ENCODE results near the gene ETV6.

Gene ETV6

GRCh38 chr12:11722578-11723138, 73.2 kb downstream of the ETV6 start:
- no peak for DNase-seq

- DNase-seq = no peak
These were observed 74.5 kb downstream of the ETV6 start for GRCh38 chr12:11723993-11724392.

GRCh38 chr12:11724888-11725311, 75.4 kb downstream of the ETV6 start:
- no peak for DNase-seq

GRCh38 chr12:11725686-11726085, 76.2 kb downstream of the ETV6 start:
- no peak for DNase-seq

GRCh38 chr12:11726659-11727058, 77.2 kb downstream of the ETV6 start:
- no peak for DNase-seq

GRCh38 chr12:11727133-11727664, 77.7 kb downstream of the ETV6 start:
- no peak for DNase-seq

- no peak for DNase-seq
These were observed 78.8 kb downstream of the ETV6 start for GRCh38 chr12:11728154-11728755.

- DNase-seq = no peak
These were observed 79.5 kb downstream of the ETV6 start for GRCh38 chr12:11729008-11729407.

- no peak for DNase-seq
These were observed 80.1 kb downstream of the ETV6 start for GRCh38 chr12:11729439-11730150.

GRCh38 chr12:11730299-11731041, 81.0 kb downstream of the ETV6 start:
- DNase-seq = no peak

- DNase-seq = no peak
These were observed 81.5 kb downstream of the ETV6 start for GRCh38 chr12:11731042-11731357.

- no peak for DNase-seq
These were observed 82.0 kb downstream of the ETV6 start for GRCh38 chr12:11731455-11731854.

GRCh38 chr12:11732023-11732422, 82.5 kb downstream of the ETV6 start:
- DNase-seq = no peak

GRCh38 chr12:11732715-11733114, 83.2 kb downstream of the ETV6 start:
- no peak for DNase-seq

- no peak for DNase-seq
These were observed 85.2 kb downstream of the ETV6 start for GRCh38 chr12:11734580-11735180.

- no peak for DNase-seq
These were observed 89.0 kb downstream of the ETV6 start for GRCh38 chr12:11738450-11738849.

- no peak for DNase-seq
These were observed 90.6 kb downstream of the ETV6 start for GRCh38 chr12:11739980-11740577.

GRCh38 chr12:11741434-11742092, 92.1 kb downstream of the ETV6 start:
- DNase-seq = no peak

- DNase-seq = no peak
These were observed 94.2 kb downstream of the ETV6 start for GRCh38 chr12:11743423-11744409.

GRCh38 chr12:11744410-11744801, 94.9 kb downstream of the ETV6 start:
- DNase-seq = no peak

- DNase-seq = no peak
These were observed 95.6 kb downstream of the ETV6 start for GRCh38 chr12:11745113-11745512.
